GM21381 (cell line): ENCODE results near the gene NAE1.
"Not testable (repeated sequence)": the region's sequence is repeated elsewhere in the genome, so short reads cannot be mapped to it uniquely, and the experiment has no call there.

Source experiments
- ATAC-seq: cut with Tn5 transposase; IDR thresholded peaks from one replicate; pipeline ENCODE4 v1.9.1; 2021; ENCODE audit warnings: mild to moderate bottlenecking, moderate library complexity; ENCODE audit not compliant: unreplicated experiment

NAE1 gene

GRCh38 chr16:66809765-66810164 is 21.0 kb downstream of the NAE1 start:
- ATAC-seq: no peak

- no peak for ATAC-seq
Observed at GRCh38 chr16:66802159-66802558, 28.6 kb downstream of the NAE1 start.

GRCh38 chr16:66801320-66802105 is 29.3 kb downstream of the NAE1 start, which contains the start of gene TERB1:
TERB1 (minus strand) TSS chr16:66801584; CDS start chr16:66796798, 4,786 bp downstream.
- no peak for ATAC-seq

GRCh38 chr16:66800856-66801255 is 29.9 kb downstream of the NAE1 start:
- ATAC-seq: no peak

- ATAC-seq: no peak
Observed at GRCh38 chr16:66798161-66798560, 32.6 kb downstream of the NAE1 start.

- not testable (repeated sequence) for ATAC-seq
Observed at GRCh38 chr16:66793984-66794383, 36.8 kb downstream of the NAE1 start.

- ATAC-seq: no peak
Observed at GRCh38 chr16:66790130-66790733, 40.5 kb downstream of the NAE1 start.

GRCh38 chr16:66787427-66787826 is 43.3 kb downstream of the NAE1 start:
- no peak for ATAC-seq

- ATAC-seq: no peak
Observed at GRCh38 chr16:66786551-66786950, 44.2 kb downstream of the NAE1 start.

GRCh38 chr16:66776457-66776856 is 54.3 kb downstream of the NAE1 start:
- no peak for ATAC-seq

GRCh38 chr16:66774981-66775380 is 55.8 kb downstream of the NAE1 start:
- ATAC-seq: no peak

GRCh38 chr16:66758086-66758485 is 72.7 kb downstream of the NAE1 start:
- no peak for ATAC-seq

- ATAC-seq: no peak
Observed at GRCh38 chr16:66754819-66755218, 76.0 kb downstream of the NAE1 start.

GRCh38 chr16:66754211-66754610 is 76.6 kb downstream of the NAE1 start:
- no peak for ATAC-seq

- ATAC-seq: no peak
Observed at GRCh38 chr16:66752958-66753357, 77.8 kb downstream of the NAE1 start.
